Measurements from ENCODE around the gene STX12. TPM values are rescaled to one million over a fixed set of nuclear protein-coding genes. Genes with fewer than 3 reads are reported as not detected.
A peak's percentile ranks its signal among the peaks of the same experiment; 100 is the strongest.

The STX12 gene
- total RNA-seq, 1 experiment from 2014 or later, result 24.5 TPM

- peak; percentile 23 for DNase-seq (ENCODE audit: low spot score)
- ChIA-PET POLR2A (ENCODE audit: low non-redundant PET) (no interaction called here), CTCF (no interaction called here)
- TF ChIP-seq EZH2 (IDR thresholded peaks at IDR 0.05; ENCODE audit: borderline replicate concordance, low read depth, low read length, poor library complexity, severe bottlenecking) (no peak), CTCF (conservative IDR thresholded peaks at IDR 0.05; ENCODE audit: low read depth, low read length) (no peak)
- H3K4me3 ChIP-seq (ENCODE audit: low read depth, low read length, poor library complexity, severe bottlenecking), result peak overlapping the region; percentile 73
- no TSS peak for BruUV-seq (replicated peaks)
- intact Hi-C loops (cut with micrococcal nuclease; ENCODE audit: unreplicated experiment), result no loop called here
- H3K9me3 ChIP-seq (ENCODE audit: low read depth, low read length, poor library complexity, severe bottlenecking), result no peaks in the 10 kb centered on the region
- peaks cover 9% of the 10 kb centered on the region for H3K4me1 ChIP-seq (ENCODE audit: insufficient read depth, low read length, poor library complexity, severe bottlenecking)
- peak overlapping the region; percentile 92 for H3K27ac ChIP-seq (ENCODE audit: low read depth, low read length, poor library complexity, severe bottlenecking)
- peaks cover 42% of the 10 kb centered on the region for H3K36me3 ChIP-seq (ENCODE audit: insufficient read depth, low read length, poor library complexity, severe bottlenecking)
- H3K27me3 ChIP-seq (replicated peaks; ENCODE audit: insufficient read depth, low read depth, low read length, poor library complexity), result no peaks in the 10 kb centered on the region
Measured at GRCh38 chr1:27831568-27832410, 58.8 kb downstream of the STX12 start.

- CTCF ChIA-PET, result interaction anchor here (0.6 kb wide), 1 partner anchor 23 kb away, joined by 16 read pairs; no protein-coding TSS in a partner anchor
- no peak overlapping the region for H3K4me3 ChIP-seq (ENCODE audit: low read depth, low read length, poor library complexity, severe bottlenecking)
- peaks cover 44% of the 10 kb centered on the region for H3K36me3 ChIP-seq (ENCODE audit: insufficient read depth, low read length, poor library complexity, severe bottlenecking)
- no peaks in the 10 kb centered on the region for H3K9me3 ChIP-seq (ENCODE audit: low read depth, low read length, poor library complexity, severe bottlenecking)
- BruUV-seq (replicated peaks), result no TSS peak
- intact Hi-C loops (cut with micrococcal nuclease; ENCODE audit: unreplicated experiment), result no loop called here
- no peak overlapping the region for H3K27ac ChIP-seq (ENCODE audit: low read depth, low read length, poor library complexity, severe bottlenecking)
- TF ChIP-seq CTCF (conservative IDR thresholded peaks at IDR 0.05; ENCODE audit: low read depth, low read length), result no peak
- no peak for TF ChIP-seq EZH2 (IDR thresholded peaks at IDR 0.05; ENCODE audit: borderline replicate concordance, low read depth, low read length, poor library complexity, severe bottlenecking)
- no peak for DNase-seq (ENCODE audit: low spot score)
- H3K4me1 ChIP-seq (ENCODE audit: insufficient read depth, low read length, poor library complexity, severe bottlenecking), result peaks cover 9% of the 10 kb centered on the region
- no peaks in the 10 kb centered on the region for H3K27me3 ChIP-seq (replicated peaks; ENCODE audit: insufficient read depth, low read depth, low read length, poor library complexity)
- POLR2A ChIA-PET (ENCODE audit: low non-redundant PET), result interaction anchor here (0.6 kb wide), 1 partner anchor 9 kb away, joined by 3 read pairs; no protein-coding TSS in a partner anchor
Measured at GRCh38 chr1:27832762-27833161, 59.7 kb downstream of the STX12 start.

GRCh38 chr1:27833470-27833869 is 60.5 kb downstream of the STX12 start:
- no peak for DNase-seq (ENCODE audit: low spot score)
- intact Hi-C loops (cut with micrococcal nuclease; ENCODE audit: unreplicated experiment), result no loop called here
- Histone ChIP-seq H3K4me1 (ENCODE audit: insufficient read depth, low read length, poor library complexity, severe bottlenecking) (peaks cover 9% of the 10 kb centered on the region), H3K9me3 (ENCODE audit: low read depth, low read length, poor library complexity, severe bottlenecking) (no peaks in the 10 kb centered on the region), H3K4me3 (ENCODE audit: low read depth, low read length, poor library complexity, severe bottlenecking) (no peak overlapping the region), H3K27ac (ENCODE audit: low read depth, low read length, poor library complexity, severe bottlenecking) (no peak overlapping the region), H3K27me3 (replicated peaks; ENCODE audit: insufficient read depth, low read depth, low read length, poor library complexity) (no peaks in the 10 kb centered on the region), H3K36me3 (ENCODE audit: insufficient read depth, low read length, poor library complexity, severe bottlenecking) (peaks cover 45% of the 10 kb centered on the region)
- ChIA-PET POLR2A (ENCODE audit: low non-redundant PET) (no interaction called here), CTCF (no interaction called here)
- no peak for TF ChIP-seq EZH2 (IDR thresholded peaks at IDR 0.05; ENCODE audit: borderline replicate concordance, low read depth, low read length, poor library complexity, severe bottlenecking)
- TF ChIP-seq CTCF (conservative IDR thresholded peaks at IDR 0.05; ENCODE audit: low read depth, low read length), result no peak
- BruUV-seq (replicated peaks), result no TSS peak

Data from A673 (cell line).